ENCODE results near the gene KLHDC7B.

GRCh38 chr22:50585238-50585637, 39.5 kb downstream of the KLHDC7B start:
- TF ChIP-seq POLR2AphosphoS5 (IDR thresholded peaks at IDR 0.05; ENCODE audit: borderline replicate concordance, low read depth, low read length), result no peak
- TF ChIP-seq EZH2 (IDR thresholded peaks at IDR 0.05), result no peak
- no peak for TF ChIP-seq FOXP2 (optimal IDR thresholded peaks at IDR 0.05; ENCODE audit: control extremely low read depth, extremely low read length, insufficient read depth)
